Measurements from ENCODE around the gene ZDHHC13. TPM values are rescaled to one million over a fixed set of nuclear protein-coding genes. Genes with fewer than 3 reads are reported as not detected.
"Not testable (repeated sequence)": the region's sequence is repeated elsewhere in the genome, so short reads cannot be mapped to it uniquely, and the experiment has no call there.

ZDHHC13 gene
- polyA plus RNA-seq, 4 donors = 17.9 to 21.0 (median 18.9) TPM

- DNase-seq (ENCODE audit: low read depth in 4 of 4, low spot score in 2 of 4) = no peak
Measured at GRCh38 chr11:19094859-19095258, 22.1 kb upstream of the ZDHHC13 start.

- DNase-seq (ENCODE audit: low read depth in 4 of 4, low spot score in 2 of 4) = no peak
Measured at GRCh38 chr11:19099093-19099492, 17.9 kb upstream of the ZDHHC13 start.

- DNase-seq (ENCODE audit: low read depth in 4 of 4, low spot score in 2 of 4) = no peak
Measured at GRCh38 chr11:19100885-19101284, 16.1 kb upstream of the ZDHHC13 start.

GRCh38 chr11:19101796-19102520 lies 15.0 kb upstream of the ZDHHC13 start:
- no peak for DNase-seq (ENCODE audit: low read depth in 4 of 4, low spot score in 2 of 4)

GRCh38 chr11:19102521-19102900 lies 14.5 kb upstream of the ZDHHC13 start:
- DNase-seq (ENCODE audit: low read depth in 4 of 4, low spot score in 2 of 4) = no peak

GRCh38 chr11:19105011-19105410 lies 12.0 kb upstream of the ZDHHC13 start:
- no peak for DNase-seq (ENCODE audit: low read depth in 4 of 4, low spot score in 2 of 4)

GRCh38 chr11:19107125-19107524 lies 9.8 kb upstream of the ZDHHC13 start:
- no peak for DNase-seq (ENCODE audit: low read depth in 4 of 4, low spot score in 2 of 4)

- DNase-seq (ENCODE audit: low read depth in 4 of 4, low spot score in 2 of 4) = no peak
Measured at GRCh38 chr11:19110295-19110694, 6.7 kb upstream of the ZDHHC13 start.

- DNase-seq (ENCODE audit: low read depth in 4 of 4, low spot score in 2 of 4) = no peak
Measured at GRCh38 chr11:19111809-19112208, 5.2 kb upstream of the ZDHHC13 start.

GRCh38 chr11:19116276-19116970 lies 545 bp upstream of the ZDHHC13 start:
- no peak for DNase-seq (ENCODE audit: low read depth in 4 of 4, low spot score in 2 of 4)

- DNase-seq (ENCODE audit: low read depth in 4 of 4, low spot score in 2 of 4) = peak in 1 of 4 donors; percentile 13
Measured at GRCh38 chr11:19117760-19118097, 761 bp downstream of the ZDHHC13 start.

GRCh38 chr11:19121646-19122045 lies 4.7 kb downstream of the ZDHHC13 start:
- DNase-seq (ENCODE audit: low read depth in 4 of 4, low spot score in 2 of 4) = no peak

- DNase-seq (ENCODE audit: low read depth in 4 of 4, low spot score in 2 of 4) = no peak
Measured at GRCh38 chr11:19122960-19123615, 6.1 kb downstream of the ZDHHC13 start.

GRCh38 chr11:19126562-19127325 lies 9.8 kb downstream of the ZDHHC13 start:
- DNase-seq (ENCODE audit: low read depth in 4 of 4, low spot score in 2 of 4) = not testable (repeated sequence)

GRCh38 chr11:19134004-19134403 lies 17.0 kb downstream of the ZDHHC13 start:
- DNase-seq (ENCODE audit: low read depth in 4 of 4, low spot score in 2 of 4) = no peak

- not testable (repeated sequence) for DNase-seq (ENCODE audit: low read depth in 4 of 4, low spot score in 2 of 4)
Measured at GRCh38 chr11:19136884-19137283, 19.9 kb downstream of the ZDHHC13 start.

GRCh38 chr11:19145319-19145718 lies 28.4 kb downstream of the ZDHHC13 start:
- DNase-seq (ENCODE audit: low read depth in 4 of 4, low spot score in 2 of 4) = no peak

GRCh38 chr11:19156892-19157291 lies 39.9 kb downstream of the ZDHHC13 start:
- no peak for DNase-seq (ENCODE audit: low read depth in 4 of 4, low spot score in 2 of 4)

GRCh38 chr11:19160847-19161246 lies 43.9 kb downstream of the ZDHHC13 start:
- no peak for DNase-seq (ENCODE audit: low read depth in 4 of 4, low spot score in 2 of 4)

GRCh38 chr11:19161651-19162050 lies 44.7 kb downstream of the ZDHHC13 start:
- no peak for DNase-seq (ENCODE audit: low read depth in 4 of 4, low spot score in 2 of 4)

- DNase-seq (ENCODE audit: low read depth in 4 of 4, low spot score in 2 of 4) = no peak
Measured at GRCh38 chr11:19162951-19163505, 46.1 kb downstream of the ZDHHC13 start.
